ENCODE results near the gene CFTR.

DNA sequence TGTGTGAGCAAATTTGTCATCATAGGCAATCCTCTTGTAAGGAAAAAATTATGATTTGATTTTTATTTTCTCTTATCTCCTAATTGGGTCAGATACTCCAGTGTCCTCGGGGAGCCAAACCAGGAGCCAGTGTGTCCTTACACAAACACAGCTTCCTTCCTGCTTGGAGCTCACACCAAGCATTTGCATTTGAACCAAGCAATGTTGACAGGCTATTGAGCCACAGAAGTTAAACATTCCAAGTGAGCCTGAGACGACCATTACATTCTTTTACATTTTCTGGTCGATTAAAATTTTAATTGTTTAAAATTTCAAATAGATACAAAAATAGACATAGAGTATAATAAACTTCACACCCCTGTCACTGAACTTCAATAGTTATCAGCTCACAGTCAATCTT, 194.8 kb downstream of the CFTR start:
- TF ChIP-seq, protein P1, sequence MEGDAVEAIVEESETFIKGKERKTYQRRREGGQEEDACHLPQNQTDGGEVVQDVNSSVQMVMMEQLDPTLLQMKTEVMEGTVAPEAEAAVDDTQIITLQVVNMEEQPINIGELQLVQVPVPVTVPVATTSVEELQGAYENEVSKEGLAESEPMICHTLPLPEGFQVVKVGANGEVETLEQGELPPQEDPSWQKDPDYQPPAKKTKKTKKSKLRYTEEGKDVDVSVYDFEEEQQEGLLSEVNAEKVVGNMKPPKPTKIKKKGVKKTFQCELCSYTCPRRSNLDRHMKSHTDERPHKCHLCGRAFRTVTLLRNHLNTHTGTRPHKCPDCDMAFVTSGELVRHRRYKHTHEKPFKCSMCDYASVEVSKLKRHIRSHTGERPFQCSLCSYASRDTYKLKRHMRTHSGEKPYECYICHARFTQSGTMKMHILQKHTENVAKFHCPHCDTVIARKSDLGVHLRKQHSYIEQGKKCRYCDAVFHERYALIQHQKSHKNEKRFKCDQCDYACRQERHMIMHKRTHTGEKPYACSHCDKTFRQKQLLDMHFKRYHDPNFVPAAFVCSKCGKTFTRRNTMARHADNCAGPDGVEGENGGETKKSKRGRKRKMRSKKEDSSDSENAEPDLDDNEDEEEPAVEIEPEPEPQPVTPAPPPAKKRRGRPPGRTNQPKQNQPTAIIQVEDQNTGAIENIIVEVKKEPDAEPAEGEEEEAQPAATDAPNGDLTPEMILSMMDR (IDR thresholded peaks at IDR 0.05) = no peak
- TF ChIP-seq POLR2A (IDR thresholded peaks at IDR 0.05) = no peak
